Measurements from ENCODE around the gene DSCAML1.

GRCh38 chr11:117595440-117595839 is 201.6 kb downstream of the DSCAML1 start:
- TF ChIP-seq BHLHE40 (IDR thresholded peaks at IDR 0.05; ENCODE audit: borderline replicate concordance) (no peak), TARDBP (IDR thresholded peaks at IDR 0.05) (no peak), L3MBTL2 (conservative IDR thresholded peaks at IDR 0.05) (no peak), FOXA1 (IDR thresholded peaks at IDR 0.05) (no peak), ZNF384 (IDR thresholded peaks at IDR 0.05) (no peak), ARNT (IDR thresholded peaks at IDR 0.05) (no peak)
